HuH-7 (cell line): Measurements from ENCODE around the gene TMSB10.
"Not testable (repeated sequence)": the region's sequence is repeated elsewhere in the genome, so short reads cannot be mapped to it uniquely, and the experiment has no call there.

ENCODE experiments used
- DNase-seq: peaks from one replicate; pipeline ENCODE4 v3.0.0; 2011; ENCODE audit warnings: low spot score

TMSB10 gene

GRCh38 chr2:84940088-84940470, 34.6 kb downstream of the TMSB10 start:
- no peak for DNase-seq

GRCh38 chr2:84940831-84941412, 35.5 kb downstream of the TMSB10 start:
- DNase-seq: no peak

- DNase-seq: no peak
These were observed 36.7 kb downstream of the TMSB10 start for GRCh38 chr2:84942166-84942565.

- DNase-seq: no peak
These were observed 37.5 kb downstream of the TMSB10 start for GRCh38 chr2:84942964-84943421.

DNA sequence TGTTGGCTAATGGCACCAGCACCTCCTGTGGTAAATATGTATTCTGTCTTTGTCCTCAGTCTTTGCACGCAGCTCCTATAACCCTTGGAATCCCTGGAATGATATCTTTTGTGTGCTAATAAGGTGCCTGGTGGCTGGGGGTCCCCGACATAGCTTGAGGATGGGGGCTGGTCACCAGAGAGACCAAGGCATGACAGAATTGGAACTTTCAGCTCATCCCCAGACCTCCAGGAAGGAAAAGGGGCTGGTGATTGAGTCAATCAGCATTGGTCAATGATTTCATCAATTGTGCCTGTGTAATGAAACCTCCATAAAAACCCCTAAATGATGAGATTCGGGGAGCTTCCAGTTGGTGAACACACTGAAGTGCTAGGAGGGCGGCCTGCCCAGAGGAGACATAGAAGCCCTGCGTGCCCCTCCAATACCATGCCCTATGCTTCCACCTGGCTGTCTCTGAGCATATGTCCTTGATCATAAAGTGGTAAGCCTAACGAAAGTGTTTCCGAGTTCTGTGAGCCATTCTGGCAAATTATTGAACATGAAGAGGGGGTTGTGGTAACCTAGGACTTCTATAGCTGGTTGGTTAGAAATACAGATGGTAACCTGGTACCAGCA, 38.9 kb downstream of the TMSB10 start:
- DNase-seq: no peak

- DNase-seq: not testable (repeated sequence)
These were observed 40.4 kb downstream of the TMSB10 start for GRCh38 chr2:84945838-84946203.

DNA sequence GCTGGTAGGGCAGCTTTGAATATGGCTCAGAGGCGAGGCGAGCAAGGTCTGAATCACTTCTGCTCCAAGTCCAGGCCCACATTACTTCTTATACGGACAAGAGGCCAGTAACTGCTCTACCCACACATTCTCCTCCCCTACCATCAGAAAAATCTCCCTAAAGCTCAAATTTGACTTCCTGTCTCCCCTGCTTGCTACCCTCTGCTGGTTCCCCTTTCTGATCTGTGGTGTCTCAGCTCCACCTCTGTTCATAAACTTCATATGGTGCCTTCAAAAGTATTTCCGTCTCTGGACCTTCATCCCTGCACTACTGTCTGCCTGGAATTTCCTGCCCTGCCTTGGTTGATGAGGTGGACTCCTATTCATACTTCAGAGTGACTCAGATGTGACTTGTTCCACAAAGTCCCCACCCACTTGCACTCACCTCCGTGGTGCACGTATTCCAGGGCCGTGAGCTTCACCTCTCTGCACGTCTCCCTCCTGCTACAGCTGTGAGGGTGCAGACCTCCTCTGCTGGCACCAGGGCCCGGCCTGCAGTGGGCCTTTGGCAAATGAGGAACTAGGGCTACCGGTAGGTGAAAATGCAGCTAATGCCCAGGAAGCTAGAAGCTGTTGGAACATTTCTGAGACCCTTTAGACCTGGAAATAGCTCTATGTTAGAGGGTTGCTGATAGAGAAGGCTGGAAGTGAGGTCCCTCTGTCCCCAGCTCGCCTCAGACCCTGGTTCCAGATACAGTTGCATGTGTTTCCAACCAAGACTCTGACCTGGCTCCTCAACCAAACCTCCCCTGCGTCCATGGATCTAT, 41.0 kb downstream of the TMSB10 start:
- DNase-seq: no peak

DNA sequence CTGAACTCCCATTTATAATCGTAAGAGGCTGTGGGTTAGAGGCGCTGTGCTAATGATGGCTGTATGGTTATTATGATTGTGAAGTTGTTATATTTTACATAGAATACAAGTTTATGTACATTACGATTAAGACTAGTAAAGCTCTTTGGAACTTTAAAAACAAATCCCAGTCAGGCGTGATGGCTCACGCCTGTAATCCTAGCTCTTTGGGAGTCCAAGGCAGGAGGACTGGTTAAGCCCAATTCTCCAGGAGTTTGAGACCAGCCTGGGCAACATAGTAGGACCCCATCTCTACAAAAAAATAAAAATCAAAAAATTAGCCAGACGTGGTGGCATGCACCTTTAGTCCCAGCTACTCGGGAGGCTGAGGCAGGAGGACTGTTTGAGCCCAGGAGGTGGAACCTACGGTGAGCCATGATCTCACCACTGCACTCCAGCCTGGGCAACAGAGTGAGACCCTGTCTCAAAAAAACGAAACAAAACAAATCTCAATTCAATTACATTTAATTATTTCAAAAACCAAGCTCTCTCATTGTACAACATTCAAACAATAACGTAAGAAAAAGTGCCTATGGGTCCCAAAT, 41.6 kb downstream of the TMSB10 start:
- no peak for DNase-seq

DNA sequence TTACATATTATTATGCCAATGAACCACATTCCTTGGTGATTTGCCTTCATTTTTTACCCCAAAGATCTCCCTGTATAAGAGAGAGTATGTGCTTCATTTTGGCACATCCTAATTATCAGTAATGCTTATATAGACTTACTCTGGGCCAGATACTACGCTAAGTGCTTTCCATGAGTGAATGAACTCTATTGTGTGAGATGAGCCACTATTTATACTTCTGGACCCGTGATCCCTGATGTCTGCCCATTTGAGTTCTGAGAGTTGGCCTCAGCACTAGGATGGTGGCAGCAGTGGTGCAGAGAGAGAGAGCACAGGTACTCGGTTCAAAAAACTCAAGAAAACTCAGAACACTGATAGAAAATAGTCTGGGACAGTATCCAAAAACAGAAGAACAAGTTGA, 48.1 kb downstream of the TMSB10 start:
- DNase-seq: no peak

GRCh38 chr2:84954329-84954728, 48.9 kb downstream of the TMSB10 start:
- DNase-seq: no peak
